GM20431 (cell line): ENCODE measurements around the gene ATP8B3.
"Not testable (repeated sequence)": the region's sequence is repeated elsewhere in the genome, so short reads cannot be mapped to it uniquely, and the experiment has no call there.

Experiments
- in situ Hi-C: fragments of 300-500 bp; cut with MseI, MboI; formaldehyde crosslinking; loops from one replicate; pipeline ENCODE4 v1.15.0; 2020; ENCODE audit warnings: low sequenced_read_pairs; ENCODE audit not compliant: unreplicated experiment

The ATP8B3 gene

DNA sequence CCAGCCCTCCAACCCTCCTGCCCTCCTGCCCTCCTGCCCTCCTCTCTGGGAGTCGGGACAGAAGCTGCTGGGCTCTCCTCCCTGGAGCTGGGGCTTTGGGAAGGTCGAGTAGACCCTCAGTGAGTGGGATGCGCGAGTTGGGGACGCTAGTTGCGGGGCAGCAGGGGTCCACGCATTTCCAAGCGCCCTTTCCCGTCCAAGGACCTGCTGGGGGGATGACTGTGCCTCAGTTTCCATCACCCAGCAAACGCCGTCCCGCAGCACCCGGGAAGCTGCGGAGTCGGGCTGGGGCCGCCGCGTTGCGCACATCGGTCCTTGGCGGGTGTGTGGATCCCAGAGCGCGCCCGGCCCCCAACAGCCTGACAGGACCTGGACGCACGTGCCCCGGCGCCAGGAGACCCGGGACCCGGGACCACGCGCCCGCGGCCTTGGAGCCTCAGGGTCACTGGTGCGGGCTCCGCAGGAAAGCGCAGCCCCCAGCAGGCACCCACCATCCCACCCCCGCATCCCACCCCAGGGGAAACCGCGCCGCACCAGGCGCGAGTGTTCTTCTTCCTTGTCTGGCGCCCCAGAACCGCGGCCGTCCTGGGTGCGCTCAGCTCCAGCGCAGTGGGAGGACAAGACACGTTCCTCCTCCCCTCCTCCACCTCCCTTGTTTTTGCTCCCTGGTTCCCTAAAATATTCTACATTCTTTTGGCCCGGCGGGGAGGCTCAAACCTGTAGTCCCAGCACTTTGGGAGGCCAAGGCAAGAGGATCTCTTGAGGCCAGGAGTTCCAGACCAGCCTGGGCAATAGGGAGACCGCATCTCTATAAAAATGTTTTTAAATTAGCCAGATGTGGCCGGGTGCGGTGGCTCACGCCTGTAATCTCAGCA, 49.6 kb downstream of the ATP8B3 start:
- in situ Hi-C loops: no loop called here

DNA sequence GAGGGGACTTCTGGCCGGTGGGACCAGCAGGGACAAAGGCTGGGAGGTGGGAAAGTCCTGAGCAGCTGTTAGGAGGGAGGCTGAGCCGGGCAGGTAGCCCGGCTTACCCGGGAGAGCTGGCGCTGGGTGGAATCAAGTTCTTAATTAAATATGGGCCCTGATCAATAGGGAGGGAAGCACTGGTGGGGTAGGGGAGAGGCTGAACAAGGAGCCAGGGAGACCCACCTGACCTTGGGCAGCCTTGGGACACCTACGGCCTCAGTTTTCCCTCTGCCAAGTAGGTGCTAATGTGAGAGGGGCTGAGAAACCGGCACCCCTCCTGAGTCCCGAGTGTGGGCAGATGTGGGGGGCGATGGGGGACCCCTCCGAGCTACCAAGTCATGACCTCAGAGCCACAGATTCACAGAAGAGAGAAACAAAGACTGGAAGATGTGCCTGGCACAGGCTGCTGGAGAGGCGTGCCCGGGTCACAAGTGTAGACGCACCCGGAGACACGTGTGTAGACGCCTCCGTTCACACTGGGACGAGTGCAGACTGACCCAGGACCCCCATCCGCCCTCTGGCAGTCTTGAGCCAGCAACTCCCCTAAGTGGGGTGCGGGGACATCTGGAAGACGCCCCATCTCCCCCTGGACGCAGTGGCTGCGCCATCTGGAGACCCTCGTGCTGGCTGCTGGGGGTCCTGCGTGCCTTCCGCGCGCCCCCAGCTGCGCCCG, 50.4 kb downstream of the ATP8B3 start:
- in situ Hi-C loops: no loop called here

DNA sequence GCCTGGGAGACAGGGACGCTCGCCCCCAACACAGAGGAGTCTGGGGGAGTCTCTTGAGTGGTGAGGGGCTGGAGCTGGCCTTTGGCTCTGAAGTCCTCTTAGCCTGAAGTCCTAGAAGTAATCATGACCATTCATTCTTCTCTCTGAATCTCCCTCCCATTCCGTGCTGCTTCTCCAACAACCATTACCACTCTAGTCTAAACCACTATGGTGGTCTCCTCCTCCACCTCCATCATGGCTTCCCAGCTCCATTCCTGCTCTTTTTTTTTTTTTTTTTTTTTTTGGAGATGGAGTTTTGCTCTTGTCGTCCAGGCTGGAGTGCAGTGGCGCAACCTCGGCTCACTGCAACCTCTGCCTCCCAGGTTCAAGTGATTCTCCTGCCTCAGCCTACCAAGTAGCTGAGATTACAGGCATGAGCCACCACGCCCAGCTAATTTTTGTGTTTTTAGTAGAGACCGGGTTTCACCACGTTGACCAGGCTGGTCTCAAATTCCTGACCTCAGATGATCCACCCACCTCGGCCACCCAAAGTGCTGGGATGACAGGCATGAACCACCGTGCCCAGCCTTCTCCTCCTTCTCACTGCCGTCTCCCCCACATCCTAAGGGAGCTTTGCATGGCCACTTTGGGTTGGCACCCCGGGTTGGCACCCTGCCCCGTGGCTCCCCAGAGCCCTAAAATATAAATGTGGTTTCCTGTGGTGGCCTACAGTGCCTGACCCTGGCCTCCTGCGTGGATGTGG, 51.1 kb downstream of the ATP8B3 start:
- in situ Hi-C loops: not testable (repeated sequence)

DNA sequence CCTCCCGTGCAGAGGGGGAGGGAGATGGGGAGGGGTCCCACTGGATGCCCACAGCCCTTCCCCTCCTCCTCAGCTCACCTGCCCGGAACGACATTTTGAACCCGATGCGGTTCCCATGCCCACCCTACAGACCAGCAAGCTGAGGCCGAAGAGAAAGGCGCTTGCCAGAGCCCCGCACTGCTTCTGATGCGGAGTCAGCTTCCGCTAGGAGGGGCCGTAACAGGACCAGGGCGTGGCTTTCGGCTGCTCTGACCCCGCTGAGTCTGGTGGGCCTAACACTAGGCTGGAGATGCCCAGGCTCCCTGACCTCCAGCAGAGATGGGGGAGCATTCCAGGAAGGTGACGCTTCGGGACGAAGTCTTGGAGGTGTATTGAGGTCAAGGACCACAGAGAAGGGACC, 52.1 kb downstream of the ATP8B3 start:
- in situ Hi-C loops: no loop called here

DNA sequence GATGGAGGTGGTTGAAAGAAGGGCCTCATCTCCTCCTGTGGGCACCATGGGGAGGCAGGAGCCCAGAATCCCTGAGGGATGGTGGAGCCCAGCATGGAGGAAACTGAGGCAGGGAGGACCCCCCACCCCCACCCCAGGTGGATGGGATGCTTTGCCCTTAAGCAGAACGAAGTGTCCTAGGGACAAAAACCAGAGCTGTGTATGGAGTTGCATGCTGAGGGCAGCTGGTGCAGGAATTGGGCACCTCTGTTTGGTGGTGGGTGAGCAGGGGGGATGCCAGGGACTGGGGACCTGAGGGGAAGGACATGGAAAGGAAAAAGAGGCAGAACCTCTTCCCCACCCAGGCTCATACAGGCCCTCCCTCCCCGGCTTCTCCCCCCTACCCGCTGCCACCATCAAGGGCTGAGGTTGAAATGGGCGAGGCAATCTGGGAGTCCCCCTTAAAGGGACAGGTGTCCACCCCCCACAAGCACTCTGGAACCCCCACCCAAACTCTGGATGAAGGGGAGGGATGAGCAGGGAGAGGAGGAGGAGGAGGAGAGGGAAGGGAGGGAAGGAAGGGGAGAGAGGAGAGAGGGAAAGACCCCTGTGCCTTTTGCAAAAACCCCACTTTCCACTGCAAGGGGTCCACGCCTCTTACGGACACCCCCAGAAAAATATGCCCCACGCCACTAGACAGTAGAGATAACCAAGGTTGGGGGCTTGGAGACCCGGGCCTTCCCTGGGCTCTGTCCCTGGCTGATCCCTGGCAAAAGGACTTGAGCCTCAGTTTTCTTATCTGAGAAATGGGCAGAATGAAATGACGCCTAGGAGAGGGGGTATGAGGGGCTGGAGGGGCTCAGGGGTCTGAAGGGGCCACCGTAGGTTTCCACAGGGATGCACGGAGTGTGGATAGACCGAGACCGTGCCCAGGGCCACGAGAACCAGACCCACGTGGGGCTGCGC, 52.8 kb downstream of the ATP8B3 start:
- in situ Hi-C loops: no loop called here

DNA sequence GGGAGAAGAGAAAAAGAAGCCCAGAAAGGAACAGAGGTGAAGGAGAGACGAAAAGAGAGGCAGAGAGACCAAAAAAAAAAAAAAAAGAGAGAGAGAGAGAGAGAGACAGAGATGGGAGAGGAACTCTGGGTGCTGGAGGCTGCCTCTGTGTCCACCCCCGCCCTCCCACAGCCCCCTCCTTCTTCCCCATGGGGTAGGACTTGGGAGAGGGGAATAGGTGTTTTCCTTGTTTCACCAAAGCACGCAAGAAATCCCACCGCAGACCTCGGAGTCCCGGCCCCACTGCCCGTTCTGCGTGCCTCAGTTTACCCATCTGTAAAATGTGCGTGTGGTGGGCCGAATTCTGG, 53.9 kb downstream of the ATP8B3 start:
- in situ Hi-C loops: no loop called here

DNA sequence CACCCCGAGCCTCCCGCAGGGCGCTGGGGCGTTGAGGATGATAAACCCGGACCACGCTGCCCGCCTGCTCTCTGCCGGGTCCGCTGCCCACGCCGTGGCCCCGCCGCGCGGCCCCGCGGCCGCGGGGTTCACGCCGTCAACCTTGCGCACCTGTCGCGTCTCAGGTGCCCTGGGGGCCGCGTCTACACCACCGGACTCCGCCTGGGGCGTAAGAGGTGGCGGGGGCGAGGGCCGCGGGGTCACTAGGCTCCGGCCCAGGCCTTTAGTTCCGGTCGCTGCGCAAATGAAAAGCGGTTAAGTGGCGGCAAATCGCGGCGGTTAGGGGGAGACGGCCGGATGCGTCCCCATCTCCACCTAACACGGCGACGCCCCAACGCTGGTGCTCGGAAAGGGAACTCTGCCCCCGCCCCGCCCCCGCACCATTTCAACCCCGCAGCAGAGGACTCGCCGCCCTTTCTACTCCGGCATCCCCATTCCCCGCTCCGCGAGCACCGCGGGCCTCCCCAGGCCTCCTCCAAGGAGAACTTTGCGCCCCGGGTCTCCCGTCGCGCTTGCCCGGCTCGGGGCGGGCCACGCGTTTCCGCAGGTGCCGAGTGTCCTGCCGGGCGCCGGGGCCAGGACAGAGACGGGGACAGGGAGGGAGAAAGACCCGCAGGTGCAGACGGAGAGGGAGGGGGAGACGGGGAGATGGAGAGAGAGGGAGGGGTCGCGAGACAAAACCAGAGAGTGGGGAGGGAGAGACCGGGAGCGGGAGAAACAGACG, 54.4 kb downstream of the ATP8B3 start:
- in situ Hi-C loops: no loop called here

DNA sequence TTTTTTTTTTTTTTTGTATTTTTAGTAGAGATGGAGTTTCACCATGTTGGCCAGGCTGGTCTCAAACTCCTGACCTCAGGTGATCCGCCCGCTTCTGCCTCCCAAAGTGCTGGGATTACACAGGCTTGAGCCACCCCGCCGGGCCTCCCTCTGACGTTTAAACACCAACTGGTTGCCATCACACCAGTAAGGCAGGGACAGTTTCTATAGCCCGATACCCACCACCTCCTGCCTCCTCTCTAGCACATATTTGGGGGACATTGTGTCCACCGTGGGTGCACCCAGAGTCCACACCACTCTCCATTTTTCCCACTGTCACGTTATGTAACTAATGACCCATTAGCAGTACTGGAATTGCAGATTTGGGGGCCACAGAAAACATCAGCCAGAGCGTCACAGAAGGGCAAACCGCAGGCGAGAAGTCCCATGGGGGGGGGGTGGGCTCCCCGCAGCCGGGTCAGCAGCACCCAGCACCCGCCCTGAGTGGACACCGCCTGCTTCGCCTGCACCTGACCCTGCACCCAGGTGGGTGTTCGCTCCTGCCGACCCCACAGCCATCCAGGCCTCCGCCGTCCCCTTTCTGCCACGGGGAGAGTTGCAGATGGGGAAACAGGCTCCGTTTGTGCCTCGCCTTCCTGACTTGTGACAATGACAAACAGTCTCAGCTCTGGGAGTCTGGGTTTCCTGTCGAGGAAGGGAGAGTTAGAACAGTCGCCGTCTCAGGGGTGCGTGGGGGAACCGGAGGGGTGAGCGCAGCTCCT, 55.2 kb downstream of the ATP8B3 start:
- in situ Hi-C loops: no loop called here

DNA sequence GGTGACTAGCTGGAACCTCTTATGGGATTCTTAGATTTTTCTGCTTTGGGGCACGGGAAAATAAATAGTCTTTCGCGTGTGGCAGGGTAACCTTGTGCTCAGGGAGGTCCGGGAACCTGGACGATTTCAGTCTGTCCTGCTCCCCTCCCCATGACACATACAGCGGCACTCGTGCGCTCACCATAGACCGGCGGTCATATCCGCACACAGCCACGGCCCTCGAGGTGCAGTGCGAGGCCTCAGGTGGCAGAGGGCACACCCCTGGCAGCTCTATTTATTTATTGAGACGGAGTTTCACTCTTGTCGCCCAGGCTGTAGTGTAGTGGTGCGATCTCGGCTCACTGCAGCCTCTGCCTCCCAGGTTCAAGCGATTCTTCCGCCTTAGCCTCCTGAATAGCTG, 55.8 kb downstream of the ATP8B3 start:
- in situ Hi-C loops: no loop called here

DNA sequence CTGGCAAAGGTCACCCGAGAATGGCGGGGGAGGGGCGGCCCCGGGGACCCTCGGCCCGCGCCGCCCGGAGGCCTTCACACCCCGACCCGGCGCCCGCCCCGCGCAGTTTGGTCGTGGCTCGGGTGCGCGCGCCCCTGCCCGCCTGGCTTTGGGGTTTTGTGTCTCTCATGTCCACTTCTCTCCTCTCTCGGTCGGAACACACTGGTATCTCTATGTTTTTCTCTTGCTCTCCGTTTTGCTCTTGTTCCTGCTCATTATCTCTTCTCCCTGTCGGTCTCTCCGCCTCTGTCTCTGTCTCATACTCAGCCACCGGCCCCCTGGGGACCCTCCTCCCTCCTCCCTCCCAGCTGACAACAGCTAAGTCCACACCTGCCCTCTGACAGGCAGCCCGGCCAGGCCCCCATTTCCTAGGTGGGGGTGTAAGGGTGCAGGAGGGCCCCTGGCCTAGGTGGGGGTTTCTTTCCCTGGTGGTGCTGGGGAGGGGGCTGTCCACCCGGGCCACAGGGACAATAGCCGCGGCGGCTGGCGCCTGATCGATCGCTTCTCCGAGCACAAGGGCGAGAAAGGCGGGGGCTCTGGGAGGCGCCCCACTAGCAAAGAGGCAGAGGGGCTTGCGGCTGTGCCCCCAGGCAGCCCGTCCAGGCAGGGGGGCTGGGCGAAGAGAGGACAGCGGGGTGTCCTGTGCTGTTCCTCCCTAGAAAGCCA, 56.5 kb downstream of the ATP8B3 start:
- in situ Hi-C loops: no loop called here

DNA sequence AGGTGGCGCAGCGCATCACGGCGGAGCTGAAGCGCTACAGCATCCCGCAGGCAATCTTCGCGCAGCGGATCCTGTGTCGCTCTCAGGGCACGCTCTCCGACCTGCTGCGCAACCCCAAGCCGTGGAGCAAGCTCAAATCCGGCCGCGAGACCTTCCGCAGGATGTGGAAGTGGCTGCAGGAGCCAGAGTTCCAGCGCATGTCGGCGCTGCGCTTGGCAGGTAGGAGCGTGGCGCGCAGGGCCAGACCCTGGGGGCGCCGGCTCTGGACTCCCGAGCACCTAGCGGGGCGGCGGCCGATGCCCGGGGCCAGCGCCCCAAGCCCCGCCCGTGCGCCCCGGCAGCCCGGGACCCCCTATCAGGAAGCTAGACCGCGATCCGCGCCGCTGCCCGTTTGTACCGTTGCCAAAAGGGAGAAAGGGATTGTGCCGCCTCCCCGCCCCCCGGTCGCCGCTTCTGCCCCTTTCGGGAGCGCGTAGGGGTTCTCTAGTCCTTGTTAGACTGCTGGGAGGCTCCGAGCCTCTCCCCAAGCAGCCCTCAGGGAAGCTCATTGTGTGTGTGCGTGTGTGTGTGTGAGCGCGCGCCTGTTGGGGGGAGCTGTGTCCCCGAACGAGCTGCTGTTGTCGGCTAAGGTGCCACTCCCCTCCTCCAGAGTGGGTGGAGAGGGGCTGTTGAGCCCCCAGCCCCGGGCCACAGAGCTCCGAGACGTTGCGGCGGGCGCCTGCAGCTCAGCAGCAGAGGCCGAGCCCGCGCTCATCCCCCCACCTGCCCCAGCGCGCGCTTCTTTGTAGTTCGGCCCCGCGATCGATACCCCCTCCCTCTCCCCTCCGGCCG, 57.2 kb downstream of the ATP8B3 start:
- in situ Hi-C loops: no loop called here

DNA sequence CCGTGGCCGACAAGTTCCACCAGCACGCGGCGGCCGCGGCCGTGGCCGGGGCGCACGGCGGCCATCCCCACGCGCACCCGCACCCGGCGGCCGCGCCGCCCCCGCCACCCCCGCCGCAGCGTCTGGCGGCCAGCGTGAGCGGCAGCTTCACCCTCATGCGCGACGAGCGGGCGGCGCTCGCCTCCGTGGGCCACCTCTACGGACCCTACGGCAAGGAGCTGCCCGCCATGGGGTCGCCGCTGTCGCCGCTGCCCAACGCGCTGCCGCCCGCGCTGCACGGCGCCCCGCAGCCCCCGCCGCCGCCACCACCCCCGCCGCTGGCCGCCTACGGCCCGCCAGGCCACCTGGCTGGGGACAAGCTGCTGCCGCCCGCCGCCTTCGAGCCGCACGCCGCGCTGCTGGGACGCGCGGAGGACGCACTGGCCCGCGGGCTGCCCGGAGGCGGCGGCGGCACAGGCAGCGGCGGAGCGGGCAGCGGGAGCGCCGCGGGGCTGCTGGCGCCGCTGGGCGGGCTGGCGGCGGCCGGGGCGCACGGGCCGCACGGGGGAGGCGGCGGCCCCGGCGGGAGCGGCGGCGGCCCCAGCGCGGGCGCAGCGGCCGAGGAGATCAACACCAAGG, 57.9 kb downstream of the ATP8B3 start:
- in situ Hi-C loops: no loop called here

DNA sequence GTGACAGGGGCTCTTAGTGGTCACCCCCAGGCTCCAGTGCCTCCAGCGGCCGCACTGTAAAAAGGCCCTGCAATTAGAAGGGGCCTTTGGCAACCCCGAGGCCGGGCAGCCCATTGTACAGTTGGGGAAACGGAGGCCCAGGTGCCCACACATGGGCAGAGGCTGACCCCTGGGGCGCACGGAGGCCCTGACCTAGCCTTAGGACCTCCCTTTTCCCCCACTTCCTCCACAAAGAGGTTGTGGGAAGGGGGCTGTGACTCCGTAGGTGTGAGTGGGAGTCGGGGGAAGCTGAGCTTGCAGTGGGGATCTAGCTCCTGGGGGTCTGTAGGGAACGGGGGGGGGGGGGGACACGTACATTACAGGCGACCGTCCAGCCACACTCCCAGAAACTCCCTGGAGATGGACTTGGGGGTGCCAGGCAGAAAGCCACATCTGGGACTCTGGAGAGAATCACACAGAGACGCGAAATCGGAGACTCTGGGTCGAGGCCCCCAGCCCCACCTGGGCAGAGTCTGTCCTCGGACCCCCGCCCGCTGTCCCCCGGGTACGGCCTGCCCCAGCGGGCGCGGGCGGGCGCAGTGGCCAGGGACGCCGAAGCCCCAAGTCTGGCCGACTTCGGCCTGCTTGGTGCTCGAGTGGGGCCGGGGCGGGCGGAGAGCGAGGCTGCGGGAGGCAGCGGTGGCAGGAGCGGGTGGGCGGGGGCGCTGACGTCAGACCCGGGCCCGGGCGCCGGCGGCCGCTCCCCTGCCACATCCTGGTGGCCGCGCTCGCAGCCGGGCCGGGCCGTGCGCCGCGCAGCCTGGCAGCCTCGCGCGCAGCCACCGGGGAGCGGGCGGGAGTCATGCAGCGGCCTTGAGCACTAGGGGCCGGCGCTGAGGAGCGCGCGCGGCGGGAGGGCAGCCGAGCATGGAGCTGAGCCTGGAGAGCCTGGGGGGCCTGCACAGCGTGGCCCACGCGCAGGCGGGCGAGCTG, 59.0 kb downstream of the ATP8B3 start, which contains the start of gene ONECUT3:
Gene ONECUT3, plus strand, starts transcription at position 750 of the 972 bp plus-strand sequence. Its CDS starts 157 bp downstream, at position 907.
- in situ Hi-C loops: no loop called here

DNA sequence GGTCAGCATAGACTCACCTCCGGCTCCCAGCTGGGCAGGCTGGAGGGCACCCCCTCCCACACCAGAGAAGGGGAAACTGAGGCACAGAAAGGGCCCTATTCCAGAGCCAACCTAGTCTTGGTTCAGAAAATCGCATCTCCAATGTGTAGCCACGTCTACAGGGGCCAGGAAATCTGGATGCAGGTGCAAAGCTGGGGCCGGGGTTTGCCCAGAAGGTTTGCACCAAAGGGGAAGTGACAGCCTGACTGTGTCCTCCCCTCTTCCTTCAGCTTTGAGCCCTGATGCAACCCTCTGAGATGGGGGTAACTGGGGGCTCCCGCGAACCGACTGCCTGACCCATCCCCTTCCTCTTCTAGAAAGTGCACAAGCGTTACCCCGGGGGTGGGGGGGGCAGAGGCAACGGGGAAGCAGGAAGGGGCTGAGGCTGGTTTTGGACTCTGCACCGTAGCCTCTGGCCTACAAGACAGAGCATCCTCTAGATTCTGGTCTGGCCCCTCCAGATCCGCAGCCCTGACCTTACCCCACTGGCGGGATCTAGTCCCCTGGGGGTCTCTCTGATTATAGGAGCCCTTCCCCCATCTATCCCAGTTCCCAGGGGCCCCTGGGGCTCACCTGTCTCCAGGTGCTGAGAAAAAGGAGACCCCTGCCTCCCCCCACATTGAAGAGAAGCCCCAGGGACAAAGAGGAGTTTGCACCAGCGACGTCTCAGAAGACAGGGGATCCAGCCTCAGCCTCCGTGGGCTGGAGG, 59.9 kb downstream of the ATP8B3 start:
- in situ Hi-C loops: no loop called here
